Activated CD4-positive, alpha-beta T cell treated with anti-CD3 and anti-CD28 coated beads, Interleukin-2, amount 50 U/mL, for 1 hour (primary cell): ENCODE data around the gene ARHGEF7.

Experiments
- DNase-seq: peaks from one replicate; pipeline ENCODE4 v3.0.0-alpha.2; 2020

Gene ARHGEF7

GRCh38 chr13:111330066-111330610 is 215.0 kb downstream of the ARHGEF7 start:
- DNase-seq = no peak

- no peak for DNase-seq
Measured at GRCh38 chr13:111335298-111335697, 220.2 kb downstream of the ARHGEF7 start.

- no peak for DNase-seq
Measured at GRCh38 chr13:111336666-111337065, 221.6 kb downstream of the ARHGEF7 start.

GRCh38 chr13:111337206-111337605 is 222.1 kb downstream of the ARHGEF7 start:
- no peak for DNase-seq

- DNase-seq = no peak
Measured at GRCh38 chr13:111337741-111338140, 222.6 kb downstream of the ARHGEF7 start.

- DNase-seq = no peak
Measured at GRCh38 chr13:111338841-111339240, 223.7 kb downstream of the ARHGEF7 start.

GRCh38 chr13:111339366-111340143 is 224.4 kb downstream of the ARHGEF7 start:
- DNase-seq = no peak

GRCh38 chr13:111341886-111342285 is 226.8 kb downstream of the ARHGEF7 start:
- no peak for DNase-seq

GRCh38 chr13:111342721-111343120 is 227.6 kb downstream of the ARHGEF7 start:
- no peak for DNase-seq

GRCh38 chr13:111343186-111343805 is 228.2 kb downstream of the ARHGEF7 start:
- DNase-seq = no peak

GRCh38 chr13:111344471-111345191 is 229.5 kb downstream of the ARHGEF7 start:
- DNase-seq = no peak

GRCh38 chr13:111345682-111346081 is 230.6 kb downstream of the ARHGEF7 start:
- no peak for DNase-seq

- DNase-seq = no peak
Measured at GRCh38 chr13:111346101-111346680, 231.1 kb downstream of the ARHGEF7 start.

GRCh38 chr13:111347438-111347837 is 232.3 kb downstream of the ARHGEF7 start:
- DNase-seq = no peak

- no peak for DNase-seq
Measured at GRCh38 chr13:111353508-111353907, 238.4 kb downstream of the ARHGEF7 start.

GRCh38 chr13:111354789-111355188 is 239.7 kb downstream of the ARHGEF7 start:
- DNase-seq = no peak
